RWPE1 (cell line): ENCODE measurements around the gene MVD.

ENCODE experiments used
- CTCF ChIA-PET: fragments of 350-600 bp; sonication (Branson Sonifier 250); formaldehyde crosslinking; extraction: SDS; loops from one replicate; lab custom pipeline; 2021; lab: Yijun Ruan, JAX
- POLR2A ChIA-PET: fragments of 400-600 bp; formaldehyde crosslinking; extraction: SDS; loops from one replicate; lab custom pipeline; 2020; ENCODE audit warnings: antibody characterized with exemption; ENCODE audit not compliant: low non-redundant PET; lab: Yijun Ruan, JAX
- DNase-seq: peaks from one replicate; pipeline ENCODE4 v3.0.0; 2012; ENCODE audit warnings: low spot score
- H3K27ac ChIP-seq: fragments of 450-650 bp; 2 replicates; pipeline ENCODE4 v1.5.1; 2017
- TF ChIP-seq, protein P1 (sequence below): fragments of 450-650 bp; conservative IDR thresholded peaks from 2 replicates; pipeline ENCODE4 v1.5.1; 2017; ENCODE audit warnings: low read depth, mild to moderate bottlenecking

MVD gene

DNA sequence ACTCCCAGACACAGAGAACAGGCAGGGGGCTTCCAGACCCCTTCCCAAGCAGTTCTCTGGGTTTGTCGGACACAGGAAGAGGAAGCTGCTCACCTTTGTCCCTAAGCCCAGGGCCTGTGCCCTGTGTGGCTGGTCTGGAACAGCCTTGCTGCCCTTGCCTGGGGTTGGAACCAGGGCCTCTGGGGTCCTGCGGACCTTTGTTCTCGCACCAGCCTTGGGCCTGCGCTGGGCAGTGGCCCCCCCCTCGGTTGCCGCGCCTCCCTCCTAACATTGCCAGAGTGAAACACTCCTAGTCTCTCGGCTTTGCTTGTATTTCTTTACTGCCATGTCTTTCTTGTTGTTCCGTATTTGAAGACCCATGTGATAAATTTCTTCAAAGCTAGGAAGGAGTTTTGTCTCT, 33.1 kb downstream of the MVD start:
- ChIA-PET CTCF (no interaction called here), POLR2A (no interaction called here)
- no peak for DNase-seq
- peak overlapping the region; percentile 24; the same call in 1 of the 2 replicates for H3K27ac ChIP-seq
- TF ChIP-seq, protein P1, sequence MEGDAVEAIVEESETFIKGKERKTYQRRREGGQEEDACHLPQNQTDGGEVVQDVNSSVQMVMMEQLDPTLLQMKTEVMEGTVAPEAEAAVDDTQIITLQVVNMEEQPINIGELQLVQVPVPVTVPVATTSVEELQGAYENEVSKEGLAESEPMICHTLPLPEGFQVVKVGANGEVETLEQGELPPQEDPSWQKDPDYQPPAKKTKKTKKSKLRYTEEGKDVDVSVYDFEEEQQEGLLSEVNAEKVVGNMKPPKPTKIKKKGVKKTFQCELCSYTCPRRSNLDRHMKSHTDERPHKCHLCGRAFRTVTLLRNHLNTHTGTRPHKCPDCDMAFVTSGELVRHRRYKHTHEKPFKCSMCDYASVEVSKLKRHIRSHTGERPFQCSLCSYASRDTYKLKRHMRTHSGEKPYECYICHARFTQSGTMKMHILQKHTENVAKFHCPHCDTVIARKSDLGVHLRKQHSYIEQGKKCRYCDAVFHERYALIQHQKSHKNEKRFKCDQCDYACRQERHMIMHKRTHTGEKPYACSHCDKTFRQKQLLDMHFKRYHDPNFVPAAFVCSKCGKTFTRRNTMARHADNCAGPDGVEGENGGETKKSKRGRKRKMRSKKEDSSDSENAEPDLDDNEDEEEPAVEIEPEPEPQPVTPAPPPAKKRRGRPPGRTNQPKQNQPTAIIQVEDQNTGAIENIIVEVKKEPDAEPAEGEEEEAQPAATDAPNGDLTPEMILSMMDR = no peak

DNA sequence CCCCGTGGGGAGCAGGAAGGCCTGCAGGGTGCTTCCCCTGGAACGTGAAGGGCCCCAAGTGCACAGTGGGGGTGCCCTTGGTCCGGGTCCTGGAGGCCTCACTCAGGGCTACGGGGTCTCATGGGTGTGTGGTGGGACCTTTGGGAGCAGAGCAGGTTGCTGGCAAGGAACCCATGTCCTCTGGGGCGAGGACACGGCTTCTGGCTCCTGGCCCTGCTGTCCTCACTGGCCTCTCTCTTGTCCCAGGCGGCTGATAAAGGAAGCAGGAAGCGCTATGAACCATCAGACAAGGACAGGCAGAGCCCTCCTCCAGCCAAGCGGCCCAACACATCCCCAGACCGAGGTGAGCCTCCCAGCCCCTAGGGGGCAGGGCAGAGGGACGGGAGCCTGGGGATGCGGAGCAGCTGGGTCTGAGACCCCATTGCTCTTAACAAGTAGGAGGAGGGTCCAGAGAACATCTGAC, 34.3 kb downstream of the MVD start:
- ChIA-PET POLR2A (no interaction called here), CTCF (no interaction called here)
- H3K27ac ChIP-seq = peak overlapping the region; percentile 24
- DNase-seq = no peak
- TF ChIP-seq, protein P1 = peak; percentile 25; the same call in 1 of the 2 replicates

DNA sequence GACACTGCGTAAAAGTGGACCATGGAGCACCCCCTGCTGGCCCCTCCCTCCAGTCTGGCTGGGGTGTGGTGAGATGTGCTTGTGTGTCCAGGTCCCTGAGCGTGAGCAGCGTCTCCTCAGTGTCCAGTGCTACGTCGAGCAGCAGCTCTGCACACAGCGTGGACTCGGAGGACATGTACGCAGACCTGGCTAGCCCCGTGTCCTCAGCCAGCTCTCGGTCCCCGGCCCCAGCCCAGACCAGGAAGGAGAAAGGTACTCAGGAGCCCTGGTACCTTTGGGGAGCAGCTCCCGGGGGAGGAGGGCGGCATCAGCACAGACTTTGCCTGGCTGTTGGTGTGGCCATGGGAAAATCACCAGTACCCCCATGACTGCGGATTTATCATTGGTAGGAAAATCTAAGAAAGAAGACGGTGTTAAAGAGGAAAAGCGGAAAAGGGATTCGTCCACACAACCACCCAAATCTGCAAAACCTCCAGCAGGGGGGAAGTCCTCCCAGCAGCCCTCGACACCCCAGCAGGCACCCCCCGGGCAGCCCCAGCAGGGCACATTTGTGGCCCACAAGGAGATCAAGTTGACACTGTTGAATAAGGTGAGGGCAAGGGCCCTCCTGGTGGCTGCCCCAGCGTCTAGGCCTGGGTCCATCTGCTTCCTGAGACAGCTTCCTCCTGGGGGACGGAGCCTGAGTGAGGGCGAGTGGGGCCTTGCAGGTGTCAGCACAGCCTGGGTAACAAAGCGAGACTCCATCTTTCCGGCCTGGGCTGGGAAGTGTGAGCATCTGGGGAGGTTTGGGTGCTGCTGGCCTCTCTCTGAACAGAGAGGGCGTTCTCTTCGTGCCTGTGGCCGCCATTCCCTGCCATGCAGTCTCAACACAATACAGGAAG, 35.1 kb downstream of the MVD start:
- no peak for DNase-seq
- peak overlapping the region; percentile 24; the same call in 1 of the 2 replicates for H3K27ac ChIP-seq
- TF ChIP-seq, protein P1 = no peak
- ChIA-PET POLR2A (no interaction called here), CTCF (interaction anchor here (1.2 kb wide), 1 partner anchor 175 kb away, joined by 4 read pairs; the partner anchor contains the start of gene ZFPM1)

DNA sequence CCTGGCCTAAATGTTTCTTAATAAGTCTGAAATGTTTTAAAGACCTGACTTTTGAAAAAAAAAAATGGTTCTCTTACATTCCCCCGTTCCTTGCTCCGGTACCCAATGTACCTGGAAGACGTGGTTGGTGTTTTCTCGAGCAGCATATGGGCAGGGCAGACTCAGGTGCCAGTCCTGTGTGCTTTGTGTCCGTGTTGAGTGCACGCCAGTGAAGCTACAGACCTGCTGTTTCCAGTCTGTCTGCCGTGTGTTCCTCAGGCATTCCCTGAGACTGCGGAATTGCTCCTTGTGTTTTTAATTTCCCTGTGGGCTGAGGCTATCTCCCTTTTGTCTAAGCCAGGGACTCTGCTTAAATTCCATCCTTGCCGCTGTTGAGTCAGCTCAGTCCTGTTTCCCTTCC, 36.2 kb downstream of the MVD start:
- ChIA-PET POLR2A (no interaction called here), CTCF (interaction anchor here (1.2 kb wide), 1 partner anchor 174 kb away, joined by 4 read pairs; the partner anchor contains the start of gene ZFPM1)
- no peak for DNase-seq

DNA sequence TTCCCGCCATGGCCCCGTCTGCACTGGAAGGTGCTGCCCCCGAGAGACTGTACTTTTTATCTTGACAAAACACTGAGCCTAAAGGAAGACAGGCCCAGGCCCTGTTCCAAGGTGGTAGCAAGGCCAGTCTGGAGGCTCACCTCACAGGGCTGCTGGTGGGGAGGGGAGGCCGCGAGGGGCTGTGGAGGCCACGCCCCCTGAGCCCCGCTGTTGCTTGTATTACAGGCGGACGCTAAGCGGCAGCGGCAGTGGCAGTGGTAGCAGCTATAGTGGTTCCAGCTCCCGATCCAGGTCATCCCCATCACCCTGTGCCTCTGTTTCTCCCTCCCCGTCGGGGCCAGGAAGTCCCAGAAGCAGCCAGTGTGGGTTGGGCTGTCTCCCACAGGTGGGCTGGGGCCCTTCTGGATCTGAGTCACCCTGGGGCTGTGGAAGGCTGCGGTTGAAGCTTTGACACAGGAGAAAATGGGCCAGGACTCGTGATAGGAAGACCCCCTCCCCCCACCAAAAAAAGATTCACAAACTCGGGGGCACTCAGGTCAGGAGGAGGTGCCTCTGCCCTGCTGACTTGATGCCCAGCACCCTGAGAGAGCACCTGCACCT, 37.8 kb downstream of the MVD start:
- ChIA-PET CTCF (interaction anchor here (0.6 kb wide), 1 partner anchor 977 kb away, joined by 4 read pairs; no protein-coding TSS in a partner anchor), POLR2A (no interaction called here)
- DNase-seq = no peak
- H3K27ac ChIP-seq = no peak overlapping the region
- TF ChIP-seq, protein P1 = no peak

More for the DNA sequence above, 36.2 kb downstream of the MVD start:
- no peak overlapping the region for H3K27ac ChIP-seq
- TF ChIP-seq, protein P1 = no peak

DNA sequence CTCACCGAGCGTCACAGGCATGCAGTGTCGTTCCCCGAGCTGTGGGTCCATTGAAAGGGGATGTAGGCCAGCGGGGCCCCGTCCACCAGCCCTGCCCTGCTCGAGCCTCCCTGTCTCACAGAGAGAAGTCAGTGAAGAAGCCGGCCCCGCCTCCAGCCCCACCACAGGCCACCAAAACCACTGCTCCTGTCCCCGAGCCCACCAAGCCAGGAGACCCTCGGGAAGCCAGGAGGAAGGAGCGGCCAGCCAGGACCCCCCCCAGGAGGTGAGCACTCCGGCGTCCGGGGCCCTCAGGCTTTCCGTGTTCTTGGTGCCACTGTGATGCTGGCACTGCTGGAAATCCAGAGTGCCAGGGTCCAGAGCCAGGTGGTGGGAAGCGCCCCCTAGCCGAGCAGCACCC, 38.4 kb downstream of the MVD start:
- DNase-seq = no peak
- TF ChIP-seq, protein P1 = no peak
- ChIA-PET POLR2A (no interaction called here), CTCF (no interaction called here)
- H3K27ac ChIP-seq = no peak overlapping the region
